PC-9 (cell line): ENCODE measurements around the gene ACP1. TPM values are rescaled to one million over a fixed set of nuclear protein-coding genes. Genes with fewer than 3 reads are reported as not detected.

ENCODE experiments used
- BruUV-seq: library from RNA; stranded (reverse); fragments of 400-500 nt; replicated peaks from 2 replicates; lab custom pipeline; 2021; lab: Mats Ljungman, UMichigan
- CTCF ChIA-PET: fragments of 300-600 bp; sonication (Branson Sonifier 250); formaldehyde crosslinking; loops from one replicate; lab custom pipeline; 2022; ENCODE audit warnings: antibody characterized with exemption; lab: Charles Lee
- POLR2A ChIA-PET: fragments of 300-600 bp; sonication (Branson Sonifier 250); formaldehyde crosslinking; loops from one replicate; lab custom pipeline; 2022; ENCODE audit warnings: antibody characterized with exemption; ENCODE audit not compliant: unreplicated experiment; lab: Charles Lee
- DNase-seq, 2 experiments: peaks; one replicate each; pipeline versions ENCODE4 v3.0.0 to v3.0.0-alpha.2; 2015 to 2022; ENCODE audit warnings: mixed read lengths in 1 of 2
- H2AFZ ChIP-seq: fragments of 200-600 bp; sonication (generic); 2 replicates; pipeline ENCODE4 v1.8.1; 2017; ENCODE audit warnings: antibody characterized with exemption
- H3F3A ChIP-seq: fragments of 200-600 bp; sonication (generic); 2 replicates; pipeline ENCODE4 v1.8.1; 2017; ENCODE audit warnings: antibody characterized with exemption, mild to moderate bottlenecking, low read depth; ENCODE audit not compliant: insufficient read depth
- H3K27ac ChIP-seq: fragments of 200-600 bp; sonication (generic); 2 replicates; pipeline ENCODE4 v1.6.1; 2016; ENCODE audit warnings: mixed run types
- H3K27me3 ChIP-seq: fragments of 200-600 bp; sonication (generic); 2 replicates; pipeline ENCODE4 v1.6.1; 2016; ENCODE audit warnings: low read depth, mixed run types; ENCODE audit not compliant: insufficient read depth
- H3K36me3 ChIP-seq: fragments of 200-600 bp; sonication (generic); 2 replicates; pipeline ENCODE4 v1.6.1; 2016; ENCODE audit warnings: low read depth, mixed run types
- H3K4me1 ChIP-seq: fragments of 200-600 bp; sonication (generic); replicated peaks from 2 replicates; pipeline ENCODE4 v1.6.1; 2016; ENCODE audit warnings: mixed run types; ENCODE audit not compliant: insufficient read depth
- H3K4me2 ChIP-seq: fragments of 200-600 bp; sonication (generic); 2 replicates; pipeline ENCODE4 v1.6.1; 2017; ENCODE audit warnings: mixed run types
- H3K4me3 ChIP-seq: fragments of 200-600 bp; sonication (generic); 2 replicates; pipeline ENCODE4 v1.6.1; 2016; ENCODE audit warnings: mixed run types
- H3K79me2 ChIP-seq: fragments of 200-600 bp; sonication (generic); 2 replicates; pipeline ENCODE4 v1.6.1; 2017; ENCODE audit warnings: low read depth, mixed run types
- H3K9me2 ChIP-seq: fragments of 200-600 bp; sonication (generic); 2 replicates; pipeline ENCODE4 v1.8.1; 2017; ENCODE audit warnings: mild to moderate bottlenecking; ENCODE audit not compliant: insufficient read depth
- H3K9me3 ChIP-seq: fragments of 200-600 bp; sonication (generic); 2 replicates; pipeline ENCODE4 v1.8.1; 2016; ENCODE audit warnings: low read depth; ENCODE audit not compliant: insufficient read depth
- H4K20me1 ChIP-seq: fragments of 200-600 bp; sonication (generic); 2 replicates; pipeline ENCODE4 v1.8.1; 2017; ENCODE audit not compliant: insufficient read depth
- EZH2 ChIP-seq: fragments of 200-600 bp; sonication (generic); IDR thresholded peaks from 2 replicates; pipeline ENCODE4 v1.8.0; 2017; ENCODE audit warnings: antibody characterized with exemption, low read depth
- intact Hi-C: fragments of 100-400 bp; cut with micrococcal nuclease; formaldehyde crosslinking; loops from one replicate; pipeline ENCODE4 v1.10.0; 2022; ENCODE audit not compliant: unreplicated experiment
- total RNA-seq: library from RNA; stranded (reverse); gene quantifications from 2 replicates; pipeline ENCODE4 v1.2.3, GENCODE V29; 2021
- TF ChIP-seq, protein P1 (sequence below): fragments of 200-600 bp; sonication (generic); conservative IDR thresholded peaks from 2 replicates; pipeline ENCODE4 v1.6.1; 2017; ENCODE audit warnings: mixed run types, antibody characterized with exemption, mild to moderate bottlenecking, moderate library complexity

ACP1 gene
- total RNA-seq, 1 experiment from 2014 or later: 115 TPM

DNA sequence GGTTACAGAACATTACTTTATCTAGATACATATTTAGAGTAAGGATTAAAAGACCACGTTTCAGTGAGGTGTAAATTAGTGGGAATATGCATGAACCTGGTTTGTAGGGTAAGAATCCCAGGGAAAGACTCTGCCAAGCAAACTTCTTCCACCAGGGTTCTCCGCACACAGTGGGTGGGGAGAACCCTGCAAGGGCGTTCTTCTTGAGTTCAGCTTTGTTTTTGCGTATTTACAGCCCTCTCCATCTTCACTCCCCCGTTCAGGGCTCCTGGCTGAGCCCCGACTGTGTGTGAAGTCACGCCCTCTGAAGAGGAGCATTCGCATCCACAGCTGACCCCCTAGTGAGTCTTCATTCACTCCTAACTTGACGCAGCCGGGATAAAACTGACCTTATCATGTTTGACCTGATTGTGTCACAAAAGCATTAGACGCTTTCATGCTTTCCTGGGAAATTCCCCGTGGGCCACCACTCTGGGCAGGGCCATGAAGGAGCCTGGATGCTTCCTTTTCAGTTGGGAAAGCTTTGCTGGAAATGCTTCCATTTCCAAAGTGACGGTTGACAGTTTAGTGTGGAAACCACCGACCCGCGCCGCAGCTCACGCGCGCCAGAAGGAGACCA is 22.1 kb downstream of the ACP1 start:
- Histone ChIP-seq H3K27me3 (no peaks in the 10 kb centered on the region), H3K27ac (no peak overlapping the region), H3K9me3 (no peaks in the 10 kb centered on the region), H3K4me3 (no peak overlapping the region), H4K20me1 (no peaks in the 10 kb centered on the region), H3K36me3 (0 out of 2 replicates have a peak, but pooled peaks cover 8% of the 10 kb centered on the region), H2AFZ (no peak overlapping the region), H3F3A (peaks cover 20% of the 10 kb centered on the region; the same call in 1 of the 2 replicates), H3K9me2 (no peaks in the 10 kb centered on the region), H3K79me2 (no peaks in the 10 kb centered on the region), H3K4me2 (no peak overlapping the region), H3K4me1 (no peaks in the 10 kb centered on the region)
- DNase-seq: no peak
- BruUV-seq: no TSS peak
- no peak for TF ChIP-seq EZH2
- TF ChIP-seq, protein P1, sequence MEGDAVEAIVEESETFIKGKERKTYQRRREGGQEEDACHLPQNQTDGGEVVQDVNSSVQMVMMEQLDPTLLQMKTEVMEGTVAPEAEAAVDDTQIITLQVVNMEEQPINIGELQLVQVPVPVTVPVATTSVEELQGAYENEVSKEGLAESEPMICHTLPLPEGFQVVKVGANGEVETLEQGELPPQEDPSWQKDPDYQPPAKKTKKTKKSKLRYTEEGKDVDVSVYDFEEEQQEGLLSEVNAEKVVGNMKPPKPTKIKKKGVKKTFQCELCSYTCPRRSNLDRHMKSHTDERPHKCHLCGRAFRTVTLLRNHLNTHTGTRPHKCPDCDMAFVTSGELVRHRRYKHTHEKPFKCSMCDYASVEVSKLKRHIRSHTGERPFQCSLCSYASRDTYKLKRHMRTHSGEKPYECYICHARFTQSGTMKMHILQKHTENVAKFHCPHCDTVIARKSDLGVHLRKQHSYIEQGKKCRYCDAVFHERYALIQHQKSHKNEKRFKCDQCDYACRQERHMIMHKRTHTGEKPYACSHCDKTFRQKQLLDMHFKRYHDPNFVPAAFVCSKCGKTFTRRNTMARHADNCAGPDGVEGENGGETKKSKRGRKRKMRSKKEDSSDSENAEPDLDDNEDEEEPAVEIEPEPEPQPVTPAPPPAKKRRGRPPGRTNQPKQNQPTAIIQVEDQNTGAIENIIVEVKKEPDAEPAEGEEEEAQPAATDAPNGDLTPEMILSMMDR: no peak
- intact Hi-C loops: no loop called here
- ChIA-PET POLR2A (no interaction called here), CTCF (no interaction called here)

DNA sequence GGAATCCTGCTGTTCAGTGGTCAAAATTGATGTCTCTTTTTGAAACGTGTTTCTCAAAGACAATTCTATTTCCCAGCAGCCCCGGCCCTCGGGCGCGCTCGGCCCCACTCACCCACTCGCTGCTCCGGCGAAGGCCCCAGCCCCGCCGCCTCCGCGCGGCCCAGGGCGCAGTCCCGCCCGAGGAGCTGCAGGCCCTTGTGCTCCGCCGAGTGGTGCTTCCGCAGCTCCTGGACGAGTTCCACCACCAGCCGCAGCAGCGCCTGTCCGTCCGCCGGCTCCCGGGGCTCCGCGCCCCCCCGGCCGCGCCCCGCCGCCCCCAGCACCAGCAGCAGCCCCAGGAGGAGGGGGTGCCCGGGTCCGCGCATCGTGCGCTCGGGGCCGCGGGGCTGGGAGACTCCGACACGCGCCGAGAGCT is 22.7 kb downstream of the ACP1 start:
- H3K9me3 ChIP-seq: no peaks in the 10 kb centered on the region
- ChIA-PET CTCF (no interaction called here), POLR2A (no interaction called here)
- H3K4me2 ChIP-seq: no peak overlapping the region
- BruUV-seq: no TSS peak
- H3K9me2 ChIP-seq: no peaks in the 10 kb centered on the region
- H3K4me1 ChIP-seq: no peaks in the 10 kb centered on the region
- no peak overlapping the region for H3K27ac ChIP-seq
- no peak overlapping the region for H2AFZ ChIP-seq
- H3F3A ChIP-seq: peaks cover 20% of the 10 kb centered on the region; the same call in 1 of the 2 replicates
- H3K27me3 ChIP-seq: no peaks in the 10 kb centered on the region
- intact Hi-C loops: no loop called here
- H3K36me3 ChIP-seq: 0 out of 2 replicates have a peak, but pooled peaks cover 2% of the 10 kb centered on the region
- DNase-seq: no peak
- no peak overlapping the region for H3K4me3 ChIP-seq
- no peak for TF ChIP-seq EZH2
- TF ChIP-seq, protein P1: no peak
- H4K20me1 ChIP-seq: no peaks in the 10 kb centered on the region
- H3K79me2 ChIP-seq: no peaks in the 10 kb centered on the region

DNA sequence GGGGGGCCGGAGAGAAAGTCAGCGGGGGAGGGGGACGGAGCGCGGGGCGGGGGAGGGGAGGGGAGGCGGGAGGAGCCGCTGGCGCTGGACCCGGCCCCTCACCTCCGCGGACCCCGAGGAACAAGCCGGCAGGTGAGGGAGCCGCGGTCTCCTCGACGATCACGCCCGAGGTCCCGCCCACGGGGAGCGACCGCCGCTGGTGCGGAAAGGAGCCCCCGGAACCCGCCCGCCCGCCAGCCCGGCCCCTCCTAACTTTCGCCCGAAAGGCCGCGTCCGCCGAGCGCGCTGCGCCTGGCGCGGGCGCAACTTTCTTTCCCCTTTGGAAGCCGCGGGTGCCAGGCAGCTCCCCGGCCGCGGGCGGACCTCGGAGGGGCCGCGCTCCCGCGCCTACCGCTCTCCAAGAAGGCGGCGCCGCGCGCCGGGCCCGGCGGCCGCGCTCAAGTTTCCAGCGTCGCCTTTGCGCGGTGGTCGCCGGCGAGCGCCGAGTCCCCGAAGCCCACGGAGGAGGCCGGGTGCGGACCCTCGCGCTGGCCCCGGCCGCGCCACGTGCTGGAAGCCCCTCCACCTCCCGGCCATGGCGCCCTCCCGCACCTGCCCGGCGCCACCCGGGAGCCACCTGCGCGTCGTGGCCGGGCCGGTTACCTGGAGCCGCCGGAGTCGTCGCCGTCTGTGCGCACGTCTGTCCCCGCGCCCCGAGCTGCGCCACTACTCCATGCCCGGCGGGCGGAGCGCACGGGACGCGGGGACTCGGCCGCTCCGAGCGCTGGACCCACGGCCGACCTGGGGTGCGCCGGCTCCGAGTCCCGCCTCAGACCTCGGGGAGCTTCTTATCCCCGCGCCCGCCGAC is 23.4 kb downstream of the ACP1 start, which contains the start of gene ALKAL2:
Gene ALKAL2 (minus strand): TSS at position 181 of the 847 bp plus-strand sequence. CDS start 256 bp downstream, outside the sequence.
- TF ChIP-seq, protein P1: no peak
- TF ChIP-seq EZH2: no peak
- no TSS peak for BruUV-seq
- POLR2A ChIA-PET: no interaction called here

More for the DNA sequence above, 23.4 kb downstream of the ACP1 start, which contains the start of gene ALKAL2:
- DNase-seq: no peak
- H3K27me3 ChIP-seq: no peaks in the 10 kb centered on the region
- no peaks in the 10 kb centered on the region for H3K9me3 ChIP-seq
- H3K4me2 ChIP-seq: no peak within 1 kb of the TSS
- CTCF ChIA-PET: no interaction called here
- H3K4me3 ChIP-seq: no peak within 1 kb of the TSS
- H3K79me2 ChIP-seq: no peaks in the 10 kb centered on the region
- no peaks in the 10 kb centered on the region for H3K9me2 ChIP-seq
- H3K36me3 ChIP-seq: no peaks in the 10 kb centered on the region
- intact Hi-C loops: no loop called here
- H3K4me1 ChIP-seq: no peaks in the 10 kb centered on the region
- H3F3A ChIP-seq: peaks cover 20% of the 10 kb centered on the region; the same call in 1 of the 2 replicates
- H4K20me1 ChIP-seq: no peaks in the 10 kb centered on the region
- no peak within 1 kb of the TSS for H2AFZ ChIP-seq
- H3K27ac ChIP-seq: no peak within 1 kb of the TSS
